HUES48 (cell line): ENCODE measurements around the gene LDHAL6B.

ENCODE experiments used
- H3K27ac ChIP-seq: one replicate; pipeline ENCODE4 v1.7.0; 2013; ENCODE audit warnings: low read depth, low read length, inconsistent platforms
- H3K27me3 ChIP-seq: 2 replicates; pipeline ENCODE4 v1.6.1; 2013; ENCODE audit warnings: mild to moderate bottlenecking, low read length; ENCODE audit not compliant: control insufficient read depth, insufficient read depth
- H3K36me3 ChIP-seq: 2 replicates; pipeline ENCODE4 v1.6.1; 2013; ENCODE audit warnings: low read length; ENCODE audit not compliant: control insufficient read depth, insufficient read depth
- H3K4me1 ChIP-seq: 2 replicates; pipeline ENCODE4 v1.6.1; 2013; ENCODE audit warnings: mild to moderate bottlenecking, low read length; ENCODE audit not compliant: control insufficient read depth, insufficient read depth
- H3K4me3 ChIP-seq: 2 replicates; pipeline ENCODE4 v1.5.1; 2013; ENCODE audit warnings: mild to moderate bottlenecking, low read depth, low read length
- H3K9ac ChIP-seq: 2 replicates; pipeline ENCODE4 v1.6.1; 2013; ENCODE audit warnings: mild to moderate bottlenecking, low read depth, low read length, moderate library complexity
- H3K9me3 ChIP-seq: 2 replicates; pipeline ENCODE4 v1.6.1; 2013; ENCODE audit warnings: low read length; ENCODE audit not compliant: control insufficient read depth, insufficient read depth

Gene LDHAL6B

DNA sequence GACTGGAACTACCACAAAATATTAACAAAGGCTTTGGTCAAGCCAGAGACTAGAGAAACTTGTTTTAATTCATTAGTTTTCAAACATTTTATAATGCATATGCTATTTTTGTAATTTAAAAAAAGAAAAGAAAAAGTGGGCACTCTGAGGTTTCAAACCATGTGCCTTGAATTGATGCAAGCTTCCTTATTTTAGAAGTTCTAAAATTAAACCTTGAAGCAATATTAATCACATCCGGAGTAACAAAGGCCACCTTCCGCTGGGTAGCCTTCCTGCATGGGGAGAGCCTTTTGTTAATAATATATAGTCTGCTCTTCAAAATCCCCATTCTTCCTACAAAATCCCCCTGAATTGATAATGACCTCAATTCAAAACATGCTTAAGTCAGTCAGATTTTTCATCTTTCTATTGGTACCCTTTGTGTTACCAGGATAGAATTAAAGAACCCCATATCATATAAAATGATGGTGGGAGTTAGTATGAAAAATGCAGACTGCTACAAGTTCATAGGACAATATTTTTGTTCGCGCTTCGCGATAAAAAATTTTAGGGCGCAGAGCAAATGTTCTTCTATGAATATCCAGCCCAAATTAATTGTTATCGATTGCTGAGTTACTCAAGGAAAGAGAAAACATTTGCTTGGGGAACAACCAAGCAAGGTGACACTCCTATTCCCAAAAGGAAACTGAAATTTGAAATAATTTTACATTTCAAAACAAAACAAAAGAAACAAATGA, 30.6 kb downstream of the LDHAL6B start:
- no peak overlapping the region for H3K4me3 ChIP-seq

DNA sequence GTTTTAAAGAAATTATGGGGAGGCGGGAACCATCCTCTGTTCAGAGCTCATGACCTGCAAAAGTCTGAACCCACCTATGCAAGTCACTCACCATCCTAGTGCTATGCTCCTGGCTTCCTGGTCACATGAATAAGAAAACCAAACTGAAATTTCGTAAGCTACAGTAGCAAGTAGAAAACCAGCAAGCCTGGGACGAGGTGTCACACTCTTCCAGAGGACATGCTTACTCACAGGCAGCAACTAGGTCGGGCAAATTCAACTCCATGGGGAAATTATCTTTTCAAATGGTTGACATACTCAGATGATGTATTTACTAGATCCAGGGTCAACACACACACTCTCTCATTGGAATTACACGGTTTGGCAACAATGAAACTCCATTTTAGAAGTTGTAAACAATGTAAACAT, 31.3 kb downstream of the LDHAL6B start:
- H3K4me1 ChIP-seq, result peaks cover 18% of the 10 kb centered on the region
- no peak overlapping the region for H3K4me3 ChIP-seq
- peaks cover 20% of the 10 kb centered on the region for H3K36me3 ChIP-seq
- no peaks in the 10 kb centered on the region for H3K27me3 ChIP-seq
- H3K9ac ChIP-seq, result no peak overlapping the region
- H3K27ac ChIP-seq, result peak overlapping the region; percentile 34
- no peaks in the 10 kb centered on the region for H3K9me3 ChIP-seq

More for the DNA sequence above, 30.6 kb downstream of the LDHAL6B start:
- Histone ChIP-seq H3K27me3 (no peaks in the 10 kb centered on the region), H3K4me1 (peaks cover 18% of the 10 kb centered on the region), H3K36me3 (peaks cover 14% of the 10 kb centered on the region), H3K9me3 (no peaks in the 10 kb centered on the region), H3K9ac (no peak overlapping the region), H3K27ac (peak overlapping the region; percentile 34)

- H3K27ac ChIP-seq, result no peak overlapping the region
- no peaks in the 10 kb centered on the region for H3K9me3 ChIP-seq
- no peaks in the 10 kb centered on the region for H3K27me3 ChIP-seq
- H3K4me3 ChIP-seq, result no peak overlapping the region
- H3K4me1 ChIP-seq, result peaks cover 18% of the 10 kb centered on the region
- H3K36me3 ChIP-seq, result peaks cover 30% of the 10 kb centered on the region
- H3K9ac ChIP-seq, result no peak overlapping the region
Measured at GRCh38 chr15:59240036-59240435, 33.4 kb downstream of the LDHAL6B start.

- Histone ChIP-seq H3K9ac (no peak overlapping the region), H3K4me3 (no peak overlapping the region), H3K9me3 (no peaks in the 10 kb centered on the region), H3K27ac (no peak overlapping the region), H3K36me3 (peaks cover 29% of the 10 kb centered on the region), H3K4me1 (peaks cover 7% of the 10 kb centered on the region), H3K27me3 (no peaks in the 10 kb centered on the region)
Measured at GRCh38 chr15:59242649-59243048, 36.0 kb downstream of the LDHAL6B start.

GRCh38 chr15:59243622-59244021, 37.0 kb downstream of the LDHAL6B start:
- Histone ChIP-seq H3K27me3 (no peaks in the 10 kb centered on the region), H3K27ac (no peak overlapping the region)

DNA sequence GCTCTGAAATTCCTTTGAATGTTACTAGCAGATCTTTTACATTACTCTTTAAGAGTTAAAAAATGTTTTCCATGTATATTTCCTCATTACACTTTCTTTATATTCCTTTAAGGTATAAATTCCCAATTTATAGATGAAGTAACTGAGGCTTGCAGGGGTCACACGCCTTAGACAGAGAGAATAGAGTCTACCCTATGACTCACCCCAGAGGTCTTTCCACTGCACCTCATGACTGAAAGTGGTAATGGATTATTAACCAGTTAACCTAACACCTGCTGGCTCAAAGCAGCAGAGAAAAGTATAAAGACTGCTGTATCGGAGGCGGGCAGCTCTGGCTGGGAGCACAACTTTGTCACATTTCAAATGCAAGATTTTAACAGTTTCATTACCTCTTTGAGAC, 37.7 kb downstream of the LDHAL6B start:
- Histone ChIP-seq H3K9ac (no peak overlapping the region), H3K36me3 (peaks cover 29% of the 10 kb centered on the region), H3K27me3 (no peaks in the 10 kb centered on the region), H3K9me3 (no peaks in the 10 kb centered on the region), H3K4me3 (no peak overlapping the region), H3K4me1 (peaks cover 3% of the 10 kb centered on the region; the same call in 1 of the 2 replicates), H3K27ac (no peak overlapping the region)

More at GRCh38 chr15:59243622-59244021, 37.0 kb downstream of the LDHAL6B start:
- Histone ChIP-seq H3K4me3 (no peak overlapping the region), H3K36me3 (peaks cover 29% of the 10 kb centered on the region), H3K9ac (no peak overlapping the region), H3K9me3 (no peaks in the 10 kb centered on the region), H3K4me1 (peaks cover 3% of the 10 kb centered on the region; the same call in 1 of the 2 replicates)

- Histone ChIP-seq H3K9ac (no peak overlapping the region), H3K36me3 (peaks cover 29% of the 10 kb centered on the region)
Measured at GRCh38 chr15:59245559-59245958, 38.9 kb downstream of the LDHAL6B start.

GRCh38 chr15:59247364-59247763, 40.7 kb downstream of the LDHAL6B start:
- Histone ChIP-seq H3K36me3 (peaks cover 29% of the 10 kb centered on the region), H3K4me3 (no peak overlapping the region), H3K4me1 (peaks cover 3% of the 10 kb centered on the region; the same call in 1 of the 2 replicates), H3K27me3 (no peaks in the 10 kb centered on the region), H3K9ac (no peak overlapping the region), H3K27ac (no peak overlapping the region), H3K9me3 (no peaks in the 10 kb centered on the region)

More at GRCh38 chr15:59245559-59245958, 38.9 kb downstream of the LDHAL6B start:
- H3K4me1 ChIP-seq, result peaks cover 3% of the 10 kb centered on the region; the same call in 1 of the 2 replicates
- no peaks in the 10 kb centered on the region for H3K9me3 ChIP-seq
- no peak overlapping the region for H3K27ac ChIP-seq
- no peak overlapping the region for H3K4me3 ChIP-seq
- no peaks in the 10 kb centered on the region for H3K27me3 ChIP-seq

DNA sequence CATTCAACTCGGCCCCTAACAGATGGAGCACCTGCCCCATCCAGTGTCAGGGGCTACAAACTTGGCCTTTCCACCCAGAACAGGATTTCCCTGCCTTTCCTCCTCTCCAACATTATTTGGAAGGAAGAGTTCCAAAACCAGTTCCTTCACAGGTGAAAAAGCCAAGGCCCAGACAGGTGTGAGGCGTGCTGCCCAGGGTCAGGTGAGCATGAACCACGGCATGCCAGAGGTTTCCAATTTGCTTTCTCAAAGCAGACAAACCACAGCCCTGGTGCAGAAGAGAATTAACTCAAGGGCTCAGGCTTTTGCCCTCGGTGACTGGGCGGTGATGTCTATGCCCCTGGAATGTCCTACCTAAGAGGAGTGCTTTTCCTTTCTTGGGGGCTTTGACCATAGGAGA, 43.2 kb downstream of the LDHAL6B start:
- Histone ChIP-seq H3K9ac (no peak overlapping the region), H3K36me3 (peaks cover 27% of the 10 kb centered on the region), H3K27me3 (no peaks in the 10 kb centered on the region), H3K9me3 (no peaks in the 10 kb centered on the region), H3K4me1 (peaks cover 3% of the 10 kb centered on the region; the same call in 1 of the 2 replicates), H3K27ac (no peak overlapping the region), H3K4me3 (no peak overlapping the region)

- Histone ChIP-seq H3K27ac (no peak overlapping the region), H3K36me3 (peaks cover 30% of the 10 kb centered on the region), H3K27me3 (no peaks in the 10 kb centered on the region), H3K4me1 (peaks cover 3% of the 10 kb centered on the region; the same call in 1 of the 2 replicates), H3K9me3 (no peaks in the 10 kb centered on the region), H3K9ac (no peak overlapping the region), H3K4me3 (no peak overlapping the region)
Measured at GRCh38 chr15:59250249-59250648, 43.6 kb downstream of the LDHAL6B start.

GRCh38 chr15:59251001-59251845, 44.6 kb downstream of the LDHAL6B start:
- no peaks in the 10 kb centered on the region for H3K9me3 ChIP-seq
- peaks cover 38% of the 10 kb centered on the region for H3K36me3 ChIP-seq
- H3K27me3 ChIP-seq, result no peaks in the 10 kb centered on the region
- no peak overlapping the region for H3K9ac ChIP-seq
- H3K4me3 ChIP-seq, result no peak overlapping the region
- no peak overlapping the region for H3K27ac ChIP-seq
- peaks cover 3% of the 10 kb centered on the region; the same call in 1 of the 2 replicates for H3K4me1 ChIP-seq
